H54 (cell line): ENCODE data around the gene IQCK.
A peak's percentile ranks its signal among the peaks of the same experiment; 100 is the strongest.

ENCODE experiments used
- DNase-seq: peaks from one replicate; pipeline ENCODE4 v3.0.0; 2011; ENCODE audit warnings: low spot score, mixed read lengths; ENCODE audit not compliant: insufficient read length
- FAIRE-seq: peaks from 3 replicates; lab custom pipeline; 2011; peaks lifted over from hg19 to GRCh38; lab: Jason Lieb, UNC
- POLR2A ChIP-seq: IDR thresholded peaks from 2 replicates; pipeline ENCODE4 v1.6.1; 2011; ENCODE audit warnings: low read depth, mild to moderate bottlenecking, low read length

IQCK gene

GRCh38 chr16:19830902-19831560, 113.0 kb downstream of the IQCK start:
- no peak for TF ChIP-seq POLR2A
- no peak for DNase-seq
- no peak for FAIRE-seq

- DNase-seq (peak; percentile 45), FAIRE-seq (peak; percentile 94)
- no peak for TF ChIP-seq POLR2A
Observed at GRCh38 chr16:19831678-19832077, 113.6 kb downstream of the IQCK start.

GRCh38 chr16:19833176-19833575, 115.1 kb downstream of the IQCK start:
- TF ChIP-seq POLR2A, result no peak
- DNase-seq (no peak), FAIRE-seq (no peak)

GRCh38 chr16:19833581-19833980, 115.5 kb downstream of the IQCK start:
- FAIRE-seq, result no peak
- no peak for TF ChIP-seq POLR2A
- no peak for DNase-seq

- FAIRE-seq (no peak), DNase-seq (no peak)
- TF ChIP-seq POLR2A, result no peak
Observed at GRCh38 chr16:19835196-19835595, 117.1 kb downstream of the IQCK start.

- FAIRE-seq (no peak), DNase-seq (no peak)
- TF ChIP-seq POLR2A, result no peak
Observed at GRCh38 chr16:19835968-19836421, 117.9 kb downstream of the IQCK start.

- FAIRE-seq (no peak), DNase-seq (no peak)
- TF ChIP-seq POLR2A, result no peak
Observed at GRCh38 chr16:19837331-19837980, 119.4 kb downstream of the IQCK start.

- TF ChIP-seq POLR2A, result no peak
- DNase-seq (no peak), FAIRE-seq (no peak)
Observed at GRCh38 chr16:19837984-19838707, 120.1 kb downstream of the IQCK start.

GRCh38 chr16:19840524-19841110, 122.5 kb downstream of the IQCK start:
- DNase-seq, result no peak
- FAIRE-seq, result no peak
- TF ChIP-seq POLR2A, result no peak

- FAIRE-seq (no peak), DNase-seq (no peak)
- no peak for TF ChIP-seq POLR2A
Observed at GRCh38 chr16:19841184-19841583, 123.1 kb downstream of the IQCK start.

- TF ChIP-seq POLR2A, result no peak
Observed at GRCh38 chr16:19842426-19843157, 124.5 kb downstream of the IQCK start.

GRCh38 chr16:19843371-19843770, 125.3 kb downstream of the IQCK start:
- DNase-seq, result no peak
- no peak for TF ChIP-seq POLR2A
- FAIRE-seq, result no peak

More at GRCh38 chr16:19842426-19843157, 124.5 kb downstream of the IQCK start:
- FAIRE-seq (no peak), DNase-seq (no peak)

GRCh38 chr16:19844945-19845641, 127.0 kb downstream of the IQCK start:
- DNase-seq (peak; percentile 65), FAIRE-seq (peak; percentile 95)
- no peak for TF ChIP-seq POLR2A

GRCh38 chr16:19846436-19846835, 128.4 kb downstream of the IQCK start:
- DNase-seq, result no peak
- FAIRE-seq, result no peak
- no peak for TF ChIP-seq POLR2A
